H9 (cell line): ENCODE measurements around the gene ATP6V0B. TPM values are rescaled to one million over a fixed set of nuclear protein-coding genes. Genes with fewer than 3 reads are reported as not detected.

Source experiments
- DNase-seq: peaks from one replicate; pipeline ENCODE4 v3.0.0-alpha.2; 2017
- H2AFZ ChIP-seq: one replicate; pipeline ENCODE4 v1.6.1; 2013; ENCODE audit warnings: mild to moderate bottlenecking, low read length, control low read depth, moderate library complexity
- H2AK5ac ChIP-seq: 2 replicates; pipeline ENCODE4 v1.6.1; 2013; ENCODE audit warnings: low read length, control low read depth, mixed read lengths; ENCODE audit not compliant: insufficient read length
- H2BK120ac ChIP-seq: one replicate; pipeline ENCODE4 v1.6.1; 2013; ENCODE audit warnings: low read depth, mild to moderate bottlenecking, low read length, control low read depth, inconsistent platforms; ENCODE audit not compliant: poor library complexity, severe bottlenecking
- H2BK12ac ChIP-seq: 2 replicates; pipeline ENCODE4 v1.6.1; 2013; ENCODE audit warnings: low read length, control low read depth, mixed read lengths, low read depth; ENCODE audit not compliant: insufficient read length
- H2BK15ac ChIP-seq: 2 replicates; pipeline ENCODE4 v1.6.1; 2013; ENCODE audit warnings: low read depth, low read length, control low read depth
- H2BK20ac ChIP-seq: one replicate; pipeline ENCODE4 v1.6.1; 2013; ENCODE audit warnings: low read depth, mild to moderate bottlenecking, low read length, control low read depth, inconsistent platforms; ENCODE audit not compliant: poor library complexity, severe bottlenecking
- H2BK5ac ChIP-seq: 2 replicates; pipeline ENCODE4 v1.6.1; 2013; ENCODE audit warnings: low read length, control low read depth, mixed read lengths; ENCODE audit not compliant: insufficient read length
- H3K14ac ChIP-seq: 2 replicates; pipeline ENCODE4 v1.6.1; 2013; ENCODE audit warnings: low read length, control low read depth; ENCODE audit not compliant: insufficient read depth
- H3K18ac ChIP-seq: 2 replicates; pipeline ENCODE4 v1.6.1; 2013; ENCODE audit warnings: low read depth, mild to moderate bottlenecking, mixed read lengths, low read length, control low read depth; ENCODE audit not compliant: insufficient read length
- H3K23ac ChIP-seq: 2 replicates; pipeline ENCODE4 v1.6.1; 2013; ENCODE audit warnings: low read length, control low read depth, mixed read lengths, low read depth; ENCODE audit not compliant: insufficient read length
- H3K23me2 ChIP-seq: 2 replicates; pipeline ENCODE4 v1.6.1; 2013; ENCODE audit warnings: low read depth, mild to moderate bottlenecking, mixed read lengths, low read length, control low read depth; ENCODE audit not compliant: insufficient read length, poor library complexity, severe bottlenecking
- H3K27ac ChIP-seq: 2 replicates; pipeline ENCODE4 v1.5.1; 2013; ENCODE audit warnings: low read length, control low read depth, mixed read lengths, low read depth; ENCODE audit not compliant: insufficient read length
- H3K27me3 ChIP-seq: 2 replicates; pipeline ENCODE4 v1.6.1; 2013; ENCODE audit warnings: low read length, control low read depth, inconsistent platforms; ENCODE audit not compliant: insufficient read depth
- H3K4ac ChIP-seq: 2 replicates; pipeline ENCODE4 v1.6.1; 2013; ENCODE audit warnings: low read depth, mild to moderate bottlenecking, control low read depth, inconsistent platforms, low read length, moderate library complexity
- H3K4me1 ChIP-seq: 2 replicates; pipeline ENCODE4 v1.6.1; 2013; ENCODE audit warnings: low read length, control low read depth, inconsistent platforms; ENCODE audit not compliant: insufficient read depth
- H3K4me2 ChIP-seq: 2 replicates; pipeline ENCODE4 v1.6.1; 2013; ENCODE audit warnings: low read length, control low read depth, mixed read lengths; ENCODE audit not compliant: insufficient read length, insufficient read depth
- H3K56ac ChIP-seq: 2 replicates; pipeline ENCODE4 v1.6.1; 2013; ENCODE audit warnings: low read depth, mild to moderate bottlenecking, mixed read lengths, low read length, control low read depth; ENCODE audit not compliant: insufficient read length
- H3K79me1 ChIP-seq: 2 replicates; pipeline ENCODE4 v1.6.1; 2013; ENCODE audit warnings: low read depth, mild to moderate bottlenecking, moderate library complexity, low read length, control low read depth, inconsistent platforms; ENCODE audit not compliant: insufficient read depth, poor library complexity, severe bottlenecking
- H3K79me2 ChIP-seq: 2 replicates; pipeline ENCODE4 v1.6.1; 2013; ENCODE audit warnings: low read length, control low read depth, inconsistent platforms; ENCODE audit not compliant: insufficient read depth
- H3K9ac ChIP-seq: 2 replicates; pipeline ENCODE4 v1.6.1; 2013; ENCODE audit warnings: low read length, control low read depth, mixed read lengths; ENCODE audit not compliant: insufficient read length; ENCODE audit errors: extremely low read depth
- H3K9me3 ChIP-seq: one replicate; pipeline ENCODE4 v1.6.1; 2013; ENCODE audit warnings: low read depth, low read length, inconsistent platforms; ENCODE audit not compliant: control insufficient read depth
- H3T11ph ChIP-seq: one replicate; pipeline ENCODE4 v1.6.1; 2013; ENCODE audit warnings: mild to moderate bottlenecking, low read length, control low read depth, inconsistent platforms
- H4K20me1 ChIP-seq: one replicate; pipeline ENCODE4 v1.6.1; 2013; ENCODE audit not compliant: control insufficient read depth, insufficient read length, insufficient read depth
- H4K5ac ChIP-seq: 2 replicates; pipeline ENCODE4 v1.6.1; 2013; ENCODE audit warnings: low read depth, mild to moderate bottlenecking, mixed read lengths, low read length, control low read depth; ENCODE audit not compliant: insufficient read length
- H4K8ac ChIP-seq: replicated peaks from 2 replicates; pipeline ENCODE4 v1.6.1; 2013; ENCODE audit warnings: low read length, control low read depth, mixed read lengths, low read depth; ENCODE audit not compliant: insufficient read length
- H4K91ac ChIP-seq: 2 replicates; pipeline ENCODE4 v1.6.1; 2013; ENCODE audit warnings: low read depth, mild to moderate bottlenecking, moderate library complexity, mixed read lengths, low read length, control low read depth; ENCODE audit not compliant: insufficient read length
- H3K27ac Mint-ChIP-seq, 3 experiments: 2 replicates in 2 of 3; 3 replicates in 1 of 3; pipeline ENCODE4 v1.8.0; 2020 to 2021; ENCODE audit warnings: mixed read lengths in 3 of 3, mild to moderate bottlenecking in 1 of 3, moderate library complexity in 1 of 3
- H3K27me3 Mint-ChIP-seq: 2 replicates; pipeline ENCODE4 v1.8.0; 2021; ENCODE audit warnings: low read depth, mild to moderate bottlenecking, moderate library complexity, mixed read lengths
- H3K36me3 Mint-ChIP-seq, 3 experiments: 2 replicates in 2 of 3; 3 replicates in 1 of 3; pipeline ENCODE4 v1.8.0; 2020 to 2021; ENCODE audit warnings: low read depth in 3 of 3, mixed read lengths in 3 of 3; ENCODE audit not compliant: insufficient read depth in 1 of 3
- H3K4me1 Mint-ChIP-seq, 2 experiments: 2 replicates each; pipeline ENCODE4 v1.8.0; 2020; ENCODE audit warnings: mixed read lengths in 2 of 2
- H3K4me3 Mint-ChIP-seq, 2 experiments: 2 replicates in 1 of 2; 3 replicates in 1 of 2; pipeline ENCODE4 v1.8.0; 2020 to 2021; ENCODE audit warnings: mild to moderate bottlenecking in 2 of 2, mixed read lengths in 2 of 2, moderate library complexity in 1 of 2
- H3K9me3 Mint-ChIP-seq, 2 experiments: 2 replicates in 1 of 2; 3 replicates in 1 of 2; pipeline ENCODE4 v1.8.0; 2020; ENCODE audit warnings: mild to moderate bottlenecking in 2 of 2, mixed read lengths in 2 of 2, moderate library complexity in 1 of 2
- CTCF ChIP-seq: fragments of 200-600 bp; sonication (generic); conservative IDR thresholded peaks from 3 replicates; pipeline ENCODE4 v1.8.0; 2021; ENCODE audit warnings: antibody characterized with exemption, mild to moderate bottlenecking
- WGBS: extraction: QIAGEN DNeasy Blood & Tissue Kit; methylation state at CpG from one replicate; pipeline ENCODE4 v1.1.7; 2013; ENCODE audit warnings: missing lambda C conversion rate, low lambda C conversion rate, mixed read lengths; ENCODE audit not compliant: insufficient read length; ENCODE audit errors: extremely low coverage; 5-methylcytosine and 5-hydroxymethylcytosine counted together
- total RNA-seq: library from RNA; stranded (reverse); gene quantifications from 2 replicates; pipeline ENCODE4 v1.2.1, GENCODE V29; 2021

The ATP6V0B gene
- total RNA-seq, 1 experiment from 2014 or later = 131 TPM

- no peaks in the 10 kb centered on the region for H3K9me3 Mint-ChIP-seq
- H3K36me3 Mint-ChIP-seq = peaks cover 6 to 15% (median 7%) of the 10 kb centered on the region in 3 experiments
- H2BK120ac ChIP-seq = no peak overlapping the region
- no peak overlapping the region for H3T11ph ChIP-seq
- peaks cover 11 to 15% of the 10 kb centered on the region in 2 experiments for H3K4me1 Mint-ChIP-seq
- H2BK12ac ChIP-seq = no peak overlapping the region
- no CpG with 5 or more reads among the region's 9 CpGs for WGBS
- no peaks in the 10 kb centered on the region for H3K79me1 ChIP-seq
- no peak overlapping the region for H2BK5ac ChIP-seq
- no peak overlapping the region for H2BK15ac ChIP-seq
- no peaks in the 10 kb centered on the region for H3K79me2 ChIP-seq
- H3K56ac ChIP-seq = no peak overlapping the region
- H2BK20ac ChIP-seq = no peak overlapping the region
- H3K9me3 ChIP-seq = no peaks in the 10 kb centered on the region
- no peak overlapping the region for H3K9ac ChIP-seq
- H3K4me2 ChIP-seq = no peak overlapping the region
- no peak overlapping the region for H3K14ac ChIP-seq
- no peaks in the 10 kb centered on the region for H3K27me3 ChIP-seq
- H3K4me3 Mint-ChIP-seq = no peak overlapping the region
- H3K4ac ChIP-seq = no peak overlapping the region
- no peak overlapping the region for H4K91ac ChIP-seq
- no peak overlapping the region for H3K27ac ChIP-seq
- no peak overlapping the region for H3K23ac ChIP-seq
- H2AFZ ChIP-seq = no peak overlapping the region
- no peak for DNase-seq
- no peak overlapping the region for H2AK5ac ChIP-seq
- peak overlapping the region in 1 of 3 experiments; percentile 7; a peak in 1 of 7 replicates for H3K27ac Mint-ChIP-seq
- no peak overlapping the region for H4K5ac ChIP-seq
- H3K4me1 ChIP-seq = no peaks in the 10 kb centered on the region; the same call in 1 of the 2 replicates
- H3K27me3 Mint-ChIP-seq = no peaks in the 10 kb centered on the region; the same call in 1 of the 2 replicates
- no peak overlapping the region for H4K8ac ChIP-seq
- H3K18ac ChIP-seq = no peak overlapping the region
- H3K23me2 ChIP-seq = no peaks in the 10 kb centered on the region
- no peaks in the 10 kb centered on the region for H4K20me1 ChIP-seq
- no peak for TF ChIP-seq CTCF
These were observed 48.9 kb upstream of the ATP6V0B start for GRCh38 chr1:43925846-43926245.
